ENCODE results near the gene KPRP.

GRCh38 chr1:152796421-152796820, 38.6 kb downstream of the KPRP start, which contains the start of gene LCE1D:
- TF ChIP-seq CTCF (IDR thresholded peaks at IDR 0.05) = no peak
- TF ChIP-seq POLR2AphosphoS5 (IDR thresholded peaks at IDR 0.05; ENCODE audit: insufficient read depth in 1 of 2, low read depth in 1 of 2) = no peak

Data from vagina (tissue), 2 donors.